Activated naive CD4-positive, alpha-beta T cell treated with anti-CD3 and anti-CD28 coated beads, Interleukin-2, amount 50 U/mL, for 72 hours (primary cell): ENCODE data around the gene PSORS1C2. TPM values are rescaled to one million over a fixed set of nuclear protein-coding genes. Genes with fewer than 3 reads are reported as not detected.
"Not testable (repeated sequence)": the region's sequence is repeated elsewhere in the genome, so short reads cannot be mapped to it uniquely, and the experiment has no call there.

Source experiments
- ATAC-seq, 2 donors: fragments of 150-1000 bp; cut with Tn5 transposase; 2 replicates each; pipeline ENCODE4 v1.10.0; 2021; ENCODE audit warnings: mild to moderate bottlenecking in 2 of 2, moderate library complexity in 2 of 2
- DNase-seq, 2 donors: peaks; one replicate each; pipeline ENCODE4 v3.0.0; 2021 to 2022; ENCODE audit warnings: low spot score in 2 of 2
- H3K27ac Mint-ChIP-seq, 2 donors: one replicate each; pipeline ENCODE4 v1.8.0; 2022; ENCODE audit warnings: mild to moderate bottlenecking in 2 of 2, mixed read lengths in 2 of 2
- H3K36me3 Mint-ChIP-seq, 2 donors: one replicate each; pipeline ENCODE4 v1.8.0; 2022; ENCODE audit warnings: mixed read lengths in 2 of 2
- H3K9me3 Mint-ChIP-seq, 2 donors: one replicate each; pipeline ENCODE4 v1.8.0; 2022; ENCODE audit warnings: mixed read lengths in 2 of 2
- total RNA-seq, 2 donors: library from RNA; stranded (reverse); gene quantifications; one replicate each; pipeline ENCODE4 v1.2.3, GENCODE V29; 2022

PSORS1C2 gene
- total RNA-seq, 2 donors from 2014 or later: not detected

- ATAC-seq (no peak), DNase-seq (no peak)
- H3K36me3 Mint-ChIP-seq: no peaks in the 10 kb centered on the region
- H3K9me3 Mint-ChIP-seq: no peaks in the 10 kb centered on the region
- peak within 1 kb of the TSS; percentile 15 to 29 for H3K27ac Mint-ChIP-seq
These were observed 31.7 kb upstream of the PSORS1C2 start, which contains the start of gene POU5F1 for GRCh38 chr6:31170600-31170881. Gene POU5F1, minus strand, starts transcription at chr6:31170682. Its CDS starts 62 bp downstream, at chr6:31170620.

- not testable (repeated sequence) for DNase-seq, H3K9me3 Mint-ChIP-seq, H3K36me3 Mint-ChIP-seq, ATAC-seq
- H3K27ac Mint-ChIP-seq: peak overlapping the region in 1 of 2 donors; percentile 29
These were observed 31.2 kb upstream of the PSORS1C2 start for GRCh38 chr6:31169858-31170599.

GRCh38 chr6:31169123-31169857 is 30.4 kb upstream of the PSORS1C2 start:
- no peak for ATAC-seq
- no peak overlapping the region for H3K27ac Mint-ChIP-seq
- DNase-seq: no peak
- H3K36me3 Mint-ChIP-seq: no peaks in the 10 kb centered on the region
- no peaks in the 10 kb centered on the region for H3K9me3 Mint-ChIP-seq

DNA sequence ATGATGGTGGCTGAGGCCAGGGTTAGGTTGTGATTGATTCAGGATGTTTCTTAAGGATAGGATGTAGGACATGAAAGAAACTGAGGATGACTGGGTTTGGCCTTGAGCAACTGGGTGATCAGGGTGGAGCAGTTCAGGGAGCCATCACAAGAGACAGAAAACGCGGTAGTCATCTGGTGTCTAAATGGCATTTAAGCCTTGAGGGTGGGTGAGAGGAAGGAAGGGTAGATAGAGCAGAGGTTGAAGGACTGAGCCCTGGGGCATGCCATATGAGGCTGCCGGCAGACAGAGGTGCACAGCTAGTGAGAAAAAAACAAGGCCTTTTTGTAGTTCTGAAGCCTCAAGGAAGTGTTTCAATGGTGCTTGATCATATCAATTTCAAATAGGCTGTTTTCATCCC is 29.7 kb upstream of the PSORS1C2 start:
- DNase-seq (no peak), ATAC-seq (no peak)
- H3K36me3 Mint-ChIP-seq: no peaks in the 10 kb centered on the region
- peak overlapping the region in 1 of 2 donors; percentile 16 for H3K27ac Mint-ChIP-seq
- H3K9me3 Mint-ChIP-seq: no peaks in the 10 kb centered on the region

GRCh38 chr6:31165986-31166385 is 27.1 kb upstream of the PSORS1C2 start:
- DNase-seq (no peak), ATAC-seq (no peak)
- Mint-ChIP-seq H3K36me3 (peaks cover 20 to 25% of the 10 kb centered on the region in 2 donors), H3K9me3 (no peaks in the 10 kb centered on the region), H3K27ac (peak overlapping the region in 1 of 2 donors; percentile 25)

- peak in 1 of 2 donors; percentile 16 for ATAC-seq
- peak overlapping the region; percentile 50 to 60 for H3K27ac Mint-ChIP-seq
- H3K9me3 Mint-ChIP-seq, DNase-seq: not testable (repeated sequence)
- peaks cover 20 to 25% of the 10 kb centered on the region in 2 donors for H3K36me3 Mint-ChIP-seq
These were observed 26.4 kb upstream of the PSORS1C2 start for GRCh38 chr6:31165064-31165832.

DNA sequence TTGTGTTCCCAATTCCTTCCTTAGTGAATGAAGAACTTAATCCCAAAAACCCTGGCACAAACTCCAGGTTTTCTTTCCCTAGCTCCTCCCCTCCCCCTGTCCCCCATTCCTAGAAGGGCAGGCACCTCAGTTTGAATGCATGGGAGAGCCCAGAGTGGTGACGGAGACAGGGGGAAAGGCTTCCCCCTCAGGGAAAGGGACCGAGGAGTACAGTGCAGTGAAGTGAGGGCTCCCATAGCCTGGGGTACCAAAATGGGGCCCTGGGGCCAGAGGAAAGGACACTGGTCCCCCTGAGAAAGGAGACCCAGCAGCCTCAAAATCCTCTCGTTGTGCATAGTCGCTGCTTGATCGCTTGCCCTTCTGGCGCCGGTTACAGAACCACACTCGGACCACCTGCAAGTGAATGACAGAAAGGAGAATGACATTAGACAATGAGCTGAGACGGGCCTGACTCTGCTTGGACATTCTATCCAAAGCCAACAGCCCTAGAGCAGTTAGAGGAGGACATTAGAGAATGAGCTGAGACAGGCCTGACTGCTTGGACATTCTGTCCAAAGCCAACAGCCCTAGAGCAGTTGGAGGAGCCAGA is 25.7 kb upstream of the PSORS1C2 start:
- not testable (repeated sequence) for ATAC-seq, H3K9me3 Mint-ChIP-seq, DNase-seq
- Mint-ChIP-seq H3K36me3 (peaks cover 27 to 31% of the 10 kb centered on the region in 2 donors), H3K27ac (peak overlapping the region; percentile 50 to 60)

- no peak for DNase-seq
- ATAC-seq: peak in 1 of 2 donors; percentile 44
- H3K36me3 Mint-ChIP-seq: peaks cover 33 to 38% of the 10 kb centered on the region in 2 donors
- no peak overlapping the region for H3K27ac Mint-ChIP-seq
- no peaks in the 10 kb centered on the region for H3K9me3 Mint-ChIP-seq
These were observed 25.1 kb upstream of the PSORS1C2 start for GRCh38 chr6:31163922-31164321.

DNA sequence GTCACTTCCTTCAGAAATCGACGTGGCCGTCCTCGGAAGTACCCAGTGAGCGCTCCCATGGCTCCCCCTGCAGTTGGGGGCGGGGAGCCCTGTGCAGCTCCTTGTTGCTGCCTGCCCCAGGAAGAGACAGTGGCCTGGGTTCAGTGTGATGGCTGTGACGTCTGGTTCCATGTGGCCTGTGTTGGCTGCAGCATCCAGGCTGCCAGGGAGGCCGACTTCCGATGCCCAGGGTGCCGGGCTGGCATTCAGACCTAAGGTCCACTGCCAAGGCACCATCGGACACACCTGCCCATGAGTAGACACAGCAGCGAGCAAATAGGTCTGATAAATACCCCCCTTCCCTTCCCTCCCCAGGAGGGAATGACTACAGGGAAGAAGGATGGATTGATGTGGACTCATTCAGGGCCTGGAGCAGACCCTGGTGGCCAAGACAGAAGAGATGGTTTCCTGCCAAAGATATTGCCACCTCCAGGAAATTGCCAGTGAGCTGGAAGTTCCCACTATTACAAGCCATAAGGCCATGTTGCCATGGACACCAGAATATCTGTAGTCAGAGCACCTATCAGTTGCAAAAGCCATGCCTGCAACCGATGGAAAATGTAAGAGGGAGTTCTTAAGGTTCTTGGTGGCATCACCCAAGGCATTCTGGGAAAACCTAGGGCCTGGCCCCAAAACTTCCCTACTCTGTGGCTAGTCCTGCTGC is 23.7 kb upstream of the PSORS1C2 start:
- H3K9me3 Mint-ChIP-seq: no peaks in the 10 kb centered on the region
- peaks cover 40 to 49% of the 10 kb centered on the region in 2 donors for H3K36me3 Mint-ChIP-seq
- DNase-seq (no peak), ATAC-seq (no peak)
- H3K27ac Mint-ChIP-seq: no peak overlapping the region

- Mint-ChIP-seq H3K9me3 (no peaks in the 10 kb centered on the region), H3K36me3 (peaks cover 40 to 55% of the 10 kb centered on the region in 2 donors), H3K27ac (peak overlapping the region in 1 of 2 donors; percentile 81)
- DNase-seq: no peak
- no peak for ATAC-seq
These were observed 22.6 kb upstream of the PSORS1C2 start for GRCh38 chr6:31161216-31162126.

DNA sequence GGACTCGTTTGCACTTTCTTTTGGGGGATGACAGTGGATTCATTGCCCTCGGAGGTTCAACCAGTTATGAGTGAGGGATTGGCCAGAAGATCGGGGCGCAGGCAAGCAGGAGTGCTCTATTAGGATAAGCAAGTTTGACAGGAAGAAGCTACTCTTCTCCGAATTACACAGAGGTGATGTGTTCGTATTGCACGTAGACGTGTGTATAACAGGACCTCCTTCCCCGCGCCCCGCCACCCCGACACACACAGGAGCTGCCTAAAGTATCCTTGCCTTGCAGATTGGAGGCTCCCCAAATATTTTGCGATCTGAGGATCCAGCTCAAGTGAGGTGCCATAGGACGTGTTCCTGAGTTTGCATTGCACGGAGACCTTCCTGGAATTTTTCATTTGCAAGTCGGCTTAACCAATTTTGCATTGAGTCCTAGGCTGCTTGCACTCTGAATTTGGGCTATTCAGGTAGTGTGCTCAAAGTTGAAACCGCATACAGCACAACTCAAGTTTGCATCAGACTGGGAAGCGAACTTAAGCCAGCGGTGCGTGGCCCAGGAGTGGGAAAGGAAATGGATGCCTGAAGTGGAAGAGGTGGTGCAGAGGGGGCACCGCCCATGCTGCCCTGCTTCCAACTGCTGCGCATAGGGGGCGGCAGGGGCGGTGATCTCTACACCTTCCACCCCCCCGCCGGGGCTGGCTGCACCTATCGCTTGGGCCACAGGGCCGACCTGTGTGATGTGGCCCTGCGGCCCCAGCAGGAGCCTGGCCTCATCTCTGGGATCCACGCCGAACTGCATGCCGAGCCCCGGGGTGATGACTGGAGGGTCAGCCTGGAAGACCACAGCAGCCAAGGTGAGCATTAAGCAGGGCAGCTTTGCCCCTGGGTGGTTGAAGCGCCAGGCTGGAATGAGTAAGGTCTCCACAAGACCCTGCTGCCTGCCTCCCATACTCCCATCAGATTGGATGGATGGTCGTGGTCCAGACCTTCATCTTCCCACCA is 20.3 kb upstream of the PSORS1C2 start:
- ATAC-seq: peak; percentile 16 to 36
- H3K36me3 Mint-ChIP-seq: peaks cover 40 to 55% of the 10 kb centered on the region in 2 donors

DNA sequence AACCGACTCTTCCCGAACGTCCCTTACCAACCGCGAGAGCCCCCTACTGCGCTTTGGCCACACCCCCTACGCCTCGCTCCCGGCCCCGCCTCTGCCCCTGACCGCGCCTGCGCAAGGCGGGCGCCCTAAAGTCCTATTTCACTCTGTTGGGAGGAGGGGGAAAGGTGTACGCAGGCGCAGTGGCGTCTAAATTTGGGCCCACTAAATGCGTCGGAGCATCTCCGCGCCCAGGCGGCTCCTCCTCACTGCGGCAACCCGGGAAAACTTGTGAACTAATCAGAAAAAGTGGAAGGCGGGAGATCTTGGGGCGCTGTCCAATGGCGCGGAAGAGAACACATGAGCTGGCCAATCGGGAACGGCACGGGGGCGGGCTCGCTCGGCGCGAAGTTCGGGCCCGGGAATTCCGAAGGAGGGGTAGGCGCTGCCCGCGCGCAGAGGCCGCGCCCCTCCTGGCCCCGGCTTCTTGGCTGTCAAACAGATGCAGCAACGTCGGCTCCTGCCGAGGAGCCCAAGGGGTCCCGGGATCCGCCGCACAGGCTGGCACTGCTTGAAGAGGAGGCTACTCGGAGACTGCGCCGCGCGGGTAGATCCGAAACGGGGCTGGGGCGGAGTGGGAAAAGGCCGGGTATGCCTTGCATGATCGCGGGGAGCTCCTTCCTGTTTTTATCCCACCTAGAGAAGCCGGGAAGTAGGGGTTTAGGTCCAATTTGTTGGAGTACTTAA is 19.4 kb upstream of the PSORS1C2 start, which contains the start of gene TCF19:
TCF19 (plus strand) TSS at position 450 of the 723 bp plus-strand sequence. CDS start 881 bp downstream, outside the sequence.
- peak within 1 kb of the TSS; percentile 89 to 98 for H3K27ac Mint-ChIP-seq

More for the DNA sequence above, 20.3 kb upstream of the PSORS1C2 start:
- Mint-ChIP-seq H3K9me3 (no peaks in the 10 kb centered on the region), H3K27ac (peak overlapping the region; percentile 89 to 98)
- peak in 1 of 2 donors; percentile 35 for DNase-seq

GRCh38 chr6:31157513-31158139 is 18.8 kb upstream of the PSORS1C2 start, which contains the start of gene CCHCR1:
Gene CCHCR1, minus strand, starts transcription at chr6:31157802. Its CDS starts 202 bp downstream, at chr6:31157600.
- ATAC-seq: no peak
- Mint-ChIP-seq H3K36me3 (peaks cover 35 to 46% of the 10 kb centered on the region in 2 donors), H3K9me3 (no peaks in the 10 kb centered on the region)

More for the DNA sequence above, 19.4 kb upstream of the PSORS1C2 start, which contains the start of gene TCF19:
- H3K9me3 Mint-ChIP-seq: no peaks in the 10 kb centered on the region
- DNase-seq (peak; percentile 99), ATAC-seq (peak; percentile 94 to 95)
- peaks cover 40 to 53% of the 10 kb centered on the region in 2 donors for H3K36me3 Mint-ChIP-seq

More at GRCh38 chr6:31157513-31158139, 18.8 kb upstream of the PSORS1C2 start, which contains the start of gene CCHCR1:
- DNase-seq: no peak
- peak within 1 kb of the TSS; percentile 89 to 98 for H3K27ac Mint-ChIP-seq
